Panc1 (cell line): ENCODE measurements around the gene LAIR1. TPM values are rescaled to one million over a fixed set of nuclear protein-coding genes. Genes with fewer than 3 reads are reported as not detected.
"Not testable (repeated sequence)": the region's sequence is repeated elsewhere in the genome, so short reads cannot be mapped to it uniquely, and the experiment has no call there.

Experiments
- ATAC-seq: fragments of 200-7000 bp; cut with Tn5 transposase; 2 replicates; pipeline ENCODE4 v1.9.1; 2020; ENCODE audit warnings: mild to moderate bottlenecking, moderate library complexity
- BruUV-seq: library from RNA; stranded (reverse); fragments of 400-500 nt; replicated peaks from 2 replicates; lab custom pipeline; 2021; lab: Mats Ljungman, UMichigan
- CTCF ChIA-PET: fragments of 300-600 bp; sonication (Branson Sonifier 250); formaldehyde crosslinking; loops from one replicate; lab custom pipeline; 2022; ENCODE audit warnings: antibody characterized with exemption; lab: Charles Lee
- POLR2A ChIA-PET: fragments of 300-600 bp; sonication (Branson Sonifier 250); formaldehyde crosslinking; loops from one replicate; lab custom pipeline; 2022; ENCODE audit warnings: antibody characterized with exemption; lab: Charles Lee
- DNase-seq: peaks from one replicate; pipeline ENCODE4 v3.0.0-alpha.2; 2010; ENCODE audit warnings: low read depth, low spot score
- H3K27ac ChIP-seq: 2 replicates; pipeline ENCODE4 v1.5.1; 2011; ENCODE audit warnings: mild to moderate bottlenecking, low read length, inconsistent platforms
- H3K27me3 ChIP-seq: fragments of 200-500 bp; sonication (Bioruptor generic); 2 replicates; pipeline ENCODE4 v1.6.0; 2014; ENCODE audit warnings: low read length, inconsistent platforms; ENCODE audit not compliant: control insufficient read depth, insufficient read depth
- H3K36me3 ChIP-seq: fragments of 200-500 bp; sonication (Bioruptor generic); 2 replicates; pipeline ENCODE4 v1.5.1; 2014; ENCODE audit warnings: inconsistent platforms, mild to moderate bottlenecking, low read length, moderate library complexity; ENCODE audit not compliant: control insufficient read depth, insufficient read depth
- H3K4me1 ChIP-seq: 2 replicates; pipeline ENCODE4 v1.5.1; 2011; ENCODE audit warnings: inconsistent platforms, mild to moderate bottlenecking, low read length, moderate library complexity; ENCODE audit not compliant: control insufficient read depth, insufficient read depth
- H3K4me3 ChIP-seq, 2 experiments: 2 replicates each; pipeline ENCODE4 v1.5.1; 2011 to 2012; ENCODE audit warnings: low read depth in 2 of 2, low read length in 2 of 2, mild to moderate bottlenecking in 2 of 2, inconsistent platforms in 1 of 2, moderate library complexity in 1 of 2
- H3K9me3 ChIP-seq: fragments of 200-500 bp; sonication (Bioruptor generic); 2 replicates; pipeline ENCODE4 v1.5.1; 2014; ENCODE audit warnings: low read depth, mild to moderate bottlenecking, inconsistent platforms, low read length, moderate library complexity; ENCODE audit not compliant: control insufficient read depth, insufficient read depth
- POLR2AphosphoS5 ChIP-seq: IDR thresholded peaks from 2 replicates; pipeline ENCODE4 v1.6.1; 2012; ENCODE audit warnings: mild to moderate bottlenecking, low read depth, low read length, moderate library complexity
- SIN3A ChIP-seq: IDR thresholded peaks from 2 replicates; pipeline ENCODE4 v1.6.1; 2012; ENCODE audit warnings: low read depth, mild to moderate bottlenecking, low read length, moderate library complexity, borderline replicate concordance; ENCODE audit not compliant: insufficient read depth
- TCF7L2 ChIP-seq: IDR thresholded peaks from 2 replicates; pipeline ENCODE4 v1.6.1; 2011; ENCODE audit warnings: mild to moderate bottlenecking, low read depth, low read length, inconsistent platforms
- in situ Hi-C: cut with HindIII; loops from 2 replicates; pipeline ENCODE4 v1.10.0; 2016; ENCODE audit warnings: low sequenced_read_pairs, low pct_unique_long_range_greater_than_20kb
- intact Hi-C: fragments of 100-400 bp; cut with micrococcal nuclease; formaldehyde crosslinking; loops from one replicate; pipeline ENCODE4 v1.10.0; 2022; ENCODE audit not compliant: unreplicated experiment
- total RNA-seq: library from RNA; stranded (reverse); gene quantifications from one replicate; pipeline ENCODE4 v1.2.1, GENCODE V29; 2021; ENCODE audit not compliant: unreplicated experiment
- TF ChIP-seq, protein P1 (sequence below), 2 experiments: IDR thresholded peaks; 2 replicates each; pipeline ENCODE4 v1.6.1; 2011 to 2012; ENCODE audit warnings: low read depth in 2 of 2, control low read depth in 1 of 2, low read length in 1 of 2, mild to moderate bottlenecking in 1 of 2, moderate library complexity in 1 of 2; ENCODE audit not compliant: insufficient read depth in 1 of 2
- TF ChIP-seq, protein P2 (sequence below): fragments of 450-650 bp; IDR thresholded peaks from 2 replicates; pipeline ENCODE4 v1.5.1; 2017; ENCODE audit warnings: mild to moderate bottlenecking

Gene LAIR1
- total RNA-seq, 1 experiment from 2014 or later = 0.05 TPM

DNA sequence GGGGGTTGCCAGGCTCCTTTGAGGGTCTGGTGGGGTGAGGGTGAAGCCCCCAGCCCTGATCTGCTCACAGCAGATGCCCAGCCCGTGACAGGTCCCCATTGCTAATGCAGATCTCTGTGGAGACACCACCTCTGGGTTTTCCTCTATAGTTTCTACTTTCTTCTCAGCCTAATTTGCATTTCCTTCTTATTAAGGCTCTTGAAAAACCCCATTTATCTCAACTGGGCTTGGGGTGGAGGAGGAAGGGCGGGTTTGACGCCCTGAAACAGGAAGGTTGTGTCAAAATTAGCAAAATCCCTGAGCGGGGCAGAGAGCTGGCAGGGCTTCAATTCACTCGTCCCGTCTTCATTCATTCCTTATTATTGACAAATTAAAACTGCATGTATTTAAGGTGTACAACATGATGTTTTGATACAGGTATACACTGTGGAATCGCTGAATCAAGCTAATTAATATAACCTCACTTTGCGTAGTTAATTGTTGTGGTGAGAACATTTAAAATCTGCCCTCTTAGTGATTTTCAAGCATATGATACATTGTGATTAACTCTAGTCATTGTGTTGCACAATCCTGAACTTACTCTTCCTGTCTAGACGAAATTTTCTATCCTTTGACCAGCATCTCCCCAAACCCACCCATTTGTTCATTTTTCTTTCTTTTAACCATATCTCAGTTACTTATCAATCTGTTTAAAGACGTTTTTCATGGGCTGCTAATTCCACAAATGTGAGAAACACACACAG lies 2.9 kb downstream of the LAIR1 start:
- H3K27me3 ChIP-seq = not testable (repeated sequence)
- CTCF ChIA-PET = interaction anchor here (0.6 kb wide), 1 partner anchor 31 kb away, joined by 3 read pairs; no protein-coding TSS in a partner anchor

DNA sequence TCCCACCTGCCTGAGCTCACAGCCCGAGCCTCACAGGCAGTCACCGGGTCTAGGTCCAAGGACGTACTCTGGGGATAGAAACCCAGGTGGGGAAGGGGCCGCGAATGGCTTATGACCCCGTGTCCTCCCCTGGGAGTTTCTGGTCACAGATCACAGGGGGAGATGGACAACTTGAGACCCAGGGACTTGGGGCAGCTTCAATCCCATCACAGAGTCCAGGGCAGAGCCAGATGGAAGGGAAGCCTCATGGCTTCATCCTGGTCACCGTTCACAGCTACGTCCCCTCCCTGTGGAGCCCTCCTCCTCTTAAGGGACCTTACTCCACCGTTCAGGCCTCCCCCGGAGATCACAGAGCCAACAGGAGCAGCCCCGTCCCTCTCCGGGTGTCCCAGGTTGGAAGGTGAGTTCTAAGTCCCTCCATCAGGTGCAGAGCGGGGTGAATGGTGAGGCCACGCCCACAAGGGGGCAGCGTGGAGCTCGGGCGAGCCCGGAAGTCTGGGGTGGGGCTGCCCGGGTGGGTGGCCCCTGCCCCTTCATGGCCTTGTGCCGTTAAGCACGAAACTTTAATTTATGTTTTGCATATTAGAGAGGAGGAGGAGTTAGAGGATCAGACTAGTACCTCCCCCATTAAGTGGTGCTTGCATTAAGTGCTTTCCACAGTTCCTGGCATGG lies 5.4 kb downstream of the LAIR1 start:
- H3K4me1 ChIP-seq, intact Hi-C loops, H3K36me3 ChIP-seq, in situ Hi-C loops, H3K4me3 ChIP-seq, CTCF ChIA-PET, H3K9me3 ChIP-seq, H3K27ac ChIP-seq, POLR2A ChIA-PET, DNase-seq, H3K27me3 ChIP-seq, BruUV-seq: not testable (repeated sequence)
- peak; percentile 84 for ATAC-seq

More for the DNA sequence above, 2.9 kb downstream of the LAIR1 start:
- H3K36me3 ChIP-seq, POLR2A ChIA-PET, DNase-seq, ATAC-seq, BruUV-seq, H3K4me1 ChIP-seq, H3K9me3 ChIP-seq, H3K4me3 ChIP-seq, in situ Hi-C loops, H3K27ac ChIP-seq, intact Hi-C loops: not testable (repeated sequence)

DNA sequence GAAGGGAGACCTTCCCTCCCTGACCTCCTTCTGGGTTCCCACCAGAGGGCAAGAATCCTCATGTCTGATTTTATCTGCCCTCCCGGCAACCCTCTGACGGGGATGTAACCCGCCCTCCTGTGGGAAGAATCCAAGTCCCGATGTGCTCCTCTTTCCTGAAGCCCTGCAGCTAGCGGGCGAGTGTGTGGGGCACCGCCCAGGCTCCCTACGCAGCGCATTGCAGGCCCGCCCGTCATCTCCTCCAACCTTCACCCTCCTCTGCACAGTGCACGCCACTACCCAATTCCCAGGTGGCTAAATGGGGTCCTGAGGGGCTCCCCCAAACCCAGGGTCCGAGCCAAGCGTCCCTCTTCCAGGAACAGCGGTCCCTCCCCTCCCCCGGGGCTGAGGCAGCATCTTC lies 7.3 kb downstream of the LAIR1 start:
- no TSS peak for BruUV-seq
- TF ChIP-seq POLR2AphosphoS5 (no peak), SIN3A (no peak), TCF7L2 (no peak)
- TF ChIP-seq, protein P1, sequence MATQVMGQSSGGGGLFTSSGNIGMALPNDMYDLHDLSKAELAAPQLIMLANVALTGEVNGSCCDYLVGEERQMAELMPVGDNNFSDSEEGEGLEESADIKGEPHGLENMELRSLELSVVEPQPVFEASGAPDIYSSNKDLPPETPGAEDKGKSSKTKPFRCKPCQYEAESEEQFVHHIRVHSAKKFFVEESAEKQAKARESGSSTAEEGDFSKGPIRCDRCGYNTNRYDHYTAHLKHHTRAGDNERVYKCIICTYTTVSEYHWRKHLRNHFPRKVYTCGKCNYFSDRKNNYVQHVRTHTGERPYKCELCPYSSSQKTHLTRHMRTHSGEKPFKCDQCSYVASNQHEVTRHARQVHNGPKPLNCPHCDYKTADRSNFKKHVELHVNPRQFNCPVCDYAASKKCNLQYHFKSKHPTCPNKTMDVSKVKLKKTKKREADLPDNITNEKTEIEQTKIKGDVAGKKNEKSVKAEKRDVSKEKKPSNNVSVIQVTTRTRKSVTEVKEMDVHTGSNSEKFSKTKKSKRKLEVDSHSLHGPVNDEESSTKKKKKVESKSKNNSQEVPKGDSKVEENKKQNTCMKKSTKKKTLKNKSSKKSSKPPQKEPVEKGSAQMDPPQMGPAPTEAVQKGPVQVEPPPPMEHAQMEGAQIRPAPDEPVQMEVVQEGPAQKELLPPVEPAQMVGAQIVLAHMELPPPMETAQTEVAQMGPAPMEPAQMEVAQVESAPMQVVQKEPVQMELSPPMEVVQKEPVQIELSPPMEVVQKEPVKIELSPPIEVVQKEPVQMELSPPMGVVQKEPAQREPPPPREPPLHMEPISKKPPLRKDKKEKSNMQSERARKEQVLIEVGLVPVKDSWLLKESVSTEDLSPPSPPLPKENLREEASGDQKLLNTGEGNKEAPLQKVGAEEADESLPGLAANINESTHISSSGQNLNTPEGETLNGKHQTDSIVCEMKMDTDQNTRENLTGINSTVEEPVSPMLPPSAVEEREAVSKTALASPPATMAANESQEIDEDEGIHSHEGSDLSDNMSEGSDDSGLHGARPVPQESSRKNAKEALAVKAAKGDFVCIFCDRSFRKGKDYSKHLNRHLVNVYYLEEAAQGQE (IDR thresholded peaks at IDR 0.05; ENCODE audit: insufficient read depth in 1 of 2, low read depth in 2 of 2, low read length in 1 of 2) = no peak
- TF ChIP-seq, protein P2, sequence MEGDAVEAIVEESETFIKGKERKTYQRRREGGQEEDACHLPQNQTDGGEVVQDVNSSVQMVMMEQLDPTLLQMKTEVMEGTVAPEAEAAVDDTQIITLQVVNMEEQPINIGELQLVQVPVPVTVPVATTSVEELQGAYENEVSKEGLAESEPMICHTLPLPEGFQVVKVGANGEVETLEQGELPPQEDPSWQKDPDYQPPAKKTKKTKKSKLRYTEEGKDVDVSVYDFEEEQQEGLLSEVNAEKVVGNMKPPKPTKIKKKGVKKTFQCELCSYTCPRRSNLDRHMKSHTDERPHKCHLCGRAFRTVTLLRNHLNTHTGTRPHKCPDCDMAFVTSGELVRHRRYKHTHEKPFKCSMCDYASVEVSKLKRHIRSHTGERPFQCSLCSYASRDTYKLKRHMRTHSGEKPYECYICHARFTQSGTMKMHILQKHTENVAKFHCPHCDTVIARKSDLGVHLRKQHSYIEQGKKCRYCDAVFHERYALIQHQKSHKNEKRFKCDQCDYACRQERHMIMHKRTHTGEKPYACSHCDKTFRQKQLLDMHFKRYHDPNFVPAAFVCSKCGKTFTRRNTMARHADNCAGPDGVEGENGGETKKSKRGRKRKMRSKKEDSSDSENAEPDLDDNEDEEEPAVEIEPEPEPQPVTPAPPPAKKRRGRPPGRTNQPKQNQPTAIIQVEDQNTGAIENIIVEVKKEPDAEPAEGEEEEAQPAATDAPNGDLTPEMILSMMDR = no peak
- intact Hi-C loops (no loop called here), in situ Hi-C loops (no loop called here)
- DNase-seq = no peak
- Histone ChIP-seq H3K27me3 (0 out of 2 replicates have a peak, but pooled peaks cover 1% of the 10 kb centered on the region), H3K36me3 (no peaks in the 10 kb centered on the region), H3K27ac (no peak overlapping the region), H3K9me3 (no peaks in the 10 kb centered on the region), H3K4me3 (no peak overlapping the region), H3K4me1 (no peaks in the 10 kb centered on the region)
- ChIA-PET CTCF (no interaction called here), POLR2A (no interaction called here)
- ATAC-seq = no peak
